Testis (tissue), 2 donors: ENCODE results near the gene SDCBP2.

Experiments used
- POLR2A ChIP-seq: fragments of 450-650 bp; IDR thresholded peaks from one replicate; pipeline ENCODE4 v1.6.1; 2017; ENCODE audit warnings: antibody characterized with exemption, mild to moderate bottlenecking, moderate library complexity
- TF ChIP-seq, protein P1 (sequence below), 3 experiments: fragments of 450-650 bp in 2 of 3; fragments of 200-600 bp in 1 of 3; sonication (generic) in 1 of 3; IDR thresholded peaks; one replicate each; pipeline ENCODE4 v1.5.1; 2016 to 2019; ENCODE audit warnings: antibody characterized with exemption in 3 of 3, mild to moderate bottlenecking in 2 of 3, moderate library complexity in 1 of 3

GRCh38 chr20:1369970-1370369, 41.0 kb upstream of the SDCBP2 start:
- TF ChIP-seq, protein P1, sequence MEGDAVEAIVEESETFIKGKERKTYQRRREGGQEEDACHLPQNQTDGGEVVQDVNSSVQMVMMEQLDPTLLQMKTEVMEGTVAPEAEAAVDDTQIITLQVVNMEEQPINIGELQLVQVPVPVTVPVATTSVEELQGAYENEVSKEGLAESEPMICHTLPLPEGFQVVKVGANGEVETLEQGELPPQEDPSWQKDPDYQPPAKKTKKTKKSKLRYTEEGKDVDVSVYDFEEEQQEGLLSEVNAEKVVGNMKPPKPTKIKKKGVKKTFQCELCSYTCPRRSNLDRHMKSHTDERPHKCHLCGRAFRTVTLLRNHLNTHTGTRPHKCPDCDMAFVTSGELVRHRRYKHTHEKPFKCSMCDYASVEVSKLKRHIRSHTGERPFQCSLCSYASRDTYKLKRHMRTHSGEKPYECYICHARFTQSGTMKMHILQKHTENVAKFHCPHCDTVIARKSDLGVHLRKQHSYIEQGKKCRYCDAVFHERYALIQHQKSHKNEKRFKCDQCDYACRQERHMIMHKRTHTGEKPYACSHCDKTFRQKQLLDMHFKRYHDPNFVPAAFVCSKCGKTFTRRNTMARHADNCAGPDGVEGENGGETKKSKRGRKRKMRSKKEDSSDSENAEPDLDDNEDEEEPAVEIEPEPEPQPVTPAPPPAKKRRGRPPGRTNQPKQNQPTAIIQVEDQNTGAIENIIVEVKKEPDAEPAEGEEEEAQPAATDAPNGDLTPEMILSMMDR (IDR thresholded peaks at IDR 0.05) = no peak
- TF ChIP-seq POLR2A = no peak
